Adrenal gland (tissue), 12 donors: ENCODE results near the gene FCRLA. TPM values are rescaled to one million over a fixed set of nuclear protein-coding genes. Genes with fewer than 3 reads are reported as not detected.
"Not testable (repeated sequence)": the region's sequence is repeated elsewhere in the genome, so short reads cannot be mapped to it uniquely, and the experiment has no call there.

ENCODE experiments used
- DNase-seq, 7 donors: peaks; one replicate each; pipeline ENCODE4 v3.0.0-alpha.2; 2019 to 2020
- H3K27ac ChIP-seq, 5 donors: fragments of 200-600 bp; sonication (generic) in 4 of 5; 1 replicate in 3 of 5; 2 replicates in 2 of 5; pipeline versions ENCODE4 v1.5.1 to v1.8.0; 2016 to 2020; ENCODE audit warnings: mild to moderate bottlenecking in 1 of 5
- H3K27me3 ChIP-seq: fragments of 200-600 bp; 2 replicates; pipeline ENCODE4 v1.8.0; 2021
- H3K36me3 ChIP-seq, 2 donors: fragments of 200-600 bp; replicated peaks in 1 of 2; 1 replicate in 1 of 2; 2 replicates in 1 of 2; pipeline versions ENCODE4 v1.5.1 to v1.8.0; 2018 to 2022
- H3K4me1 ChIP-seq, 2 donors: fragments of 200-600 bp; replicated peaks in 1 of 2; 1 replicate in 1 of 2; 2 replicates in 1 of 2; pipeline versions ENCODE4 v1.5.1 to v1.8.0; 2018 to 2021
- H3K4me3 ChIP-seq, 4 donors: fragments of 200-600 bp; sonication (generic) in 3 of 4; one replicate each; pipeline ENCODE4 v1.5.1; 2016 to 2018
- H3K9me3 ChIP-seq, 3 donors: fragments of 200-600 bp; sonication (generic) in 1 of 3; replicated peaks in 1 of 3; 1 replicate in 2 of 3; 2 replicates in 1 of 3; pipeline versions ENCODE4 v1.5.1 to v1.8.0; 2016 to 2021
- CTCF ChIP-seq, 6 experiments: fragments of 450-650 bp in 4 of 6; fragments of 200-600 bp in 2 of 6; sonication (generic) in 1 of 6; IDR thresholded peaks; 1 replicate in 5 of 6; 2 replicates in 1 of 6; pipeline versions ENCODE4 v1.5.1 to v1.8.0; 2016 to 2021; ENCODE audit warnings: antibody characterized with exemption in 6 of 6, mild to moderate bottlenecking in 2 of 6, moderate library complexity in 1 of 6
- POLR2A ChIP-seq, 2 donors: fragments of 450-650 bp; IDR thresholded peaks; one replicate each; pipeline ENCODE4 v1.6.1; 2017; ENCODE audit warnings: antibody characterized with exemption in 2 of 2, mild to moderate bottlenecking in 2 of 2, moderate library complexity in 1 of 2
- WGBS, 4 donors: extraction: QIAGEN DNeasy Blood & Tissue Kit in 2 of 4; methylation state at CpG; one replicate each; pipeline versions ENCODE4 v1.1.5 to v1.1.7; 2013 to 2017; 5-methylcytosine and 5-hydroxymethylcytosine counted together
- intact Hi-C, 2 donors: fragments of 100-400 bp; cut with DNase I; formaldehyde crosslinking; loops; one replicate each; pipeline versions ENCODE4 v1.14.1 to v1.15.0; 2022 to 2023
- polyA plus RNA-seq, 3 donors: library from polyadenylated mRNA; stranded (reverse); fragments of 200-250 nt in 2 of 3; fragments of 350-450 nt in 1 of 3; fragmentation: Illumina TruSeq in 1 of 3; extraction: RNeasy Lipid Tissue Mini Kit (QIAGEN cat#74804) in 1 of 3; gene quantifications; one replicate each; pipeline ENCODE4 v1.2.3, GENCODE V29; 2013 to 2014
- total RNA-seq, 9 donors: library from RNA; depleted of rRNA in 4 of 9; stranded (reverse); fragments of >200 nt in 4 of 9; fragments of 120-200 nt in 1 of 9; fragmentation: NEBNext Ultra II Directional in 1 of 9; extraction: Animal tissue kit (Norgen Biotek cat#: 25700) in 1 of 9; gene quantifications; one replicate each; pipeline versions ENCODE4 v1.1.0 to v1.2.4, GENCODE V29; 2013 to 2023
- donor health status: healthy with polysubstance abuse.
- donor health status: Bipolar disorder and iron deficiency.
- donor health status: DM: yes; HTN: yes; CAD: no.
- donor health status: DM: no; HTN: no; CAD: no.
- donor health status: DM: no; HTN: no; CAD: no.
- donor health status: DM: yes; HTN: yes; CAD: no.

FCRLA gene
- total and polyA plus RNA-seq, 12 donors, result 0.03 to 28.0 (median 0.22) TPM; not detected in 6

- DNase-seq, intact Hi-C loops, H3K4me3 ChIP-seq, H3K4me1 ChIP-seq, H3K9me3 ChIP-seq, H3K36me3 ChIP-seq, H3K27me3 ChIP-seq, H3K27ac ChIP-seq: not testable (repeated sequence)
- WGBS, 4 donors, result 78 to 94% (median 90%) methylated on average over 2 to 3 of the region's 3 CpGs
Measured at GRCh38 chr1:161674447-161674846, 32.6 kb upstream of the FCRLA start.

- intact Hi-C loops, H3K4me3 ChIP-seq, H3K9me3 ChIP-seq, H3K27ac ChIP-seq, H3K27me3 ChIP-seq, H3K36me3 ChIP-seq, DNase-seq, H3K4me1 ChIP-seq: not testable (repeated sequence)
- 71 to 89% (median 83%) methylated on average over 1 to 3 of the region's 3 CpGs for WGBS, 4 donors
Measured at GRCh38 chr1:161674908-161675307, 32.1 kb upstream of the FCRLA start.

GRCh38 chr1:161676441-161676840 is 30.6 kb upstream of the FCRLA start:
- Histone ChIP-seq H3K9me3 (no peaks in the 10 kb centered on the region), H3K27me3 (no peaks in the 10 kb centered on the region), H3K4me3 (no peak overlapping the region), H3K36me3 (no peaks in the 10 kb centered on the region), H3K4me1 (no peaks in the 10 kb centered on the region), H3K27ac (no peak overlapping the region)
- WGBS, 4 donors, result 92 to 96% (median 93%) methylated on average over 2 of the region's 2 CpGs
- intact Hi-C loops, result no loop called here
- TF ChIP-seq POLR2A (IDR thresholded peaks at IDR 0.05), result no peak
- no peak for TF ChIP-seq CTCF (IDR thresholded peaks at IDR 0.05)
- no peak for DNase-seq

GRCh38 chr1:161676958-161677689 is 29.9 kb upstream of the FCRLA start:
- Histone ChIP-seq H3K4me3 (no peak overlapping the region), H3K27ac (no peak overlapping the region), H3K36me3 (no peaks in the 10 kb centered on the region), H3K9me3 (no peaks in the 10 kb centered on the region), H3K4me1 (no peaks in the 10 kb centered on the region), H3K27me3 (no peaks in the 10 kb centered on the region)
- no peak for DNase-seq
- intact Hi-C loops, result no loop called here
- no peak for TF ChIP-seq POLR2A (IDR thresholded peaks at IDR 0.05)
- no peak for TF ChIP-seq CTCF (IDR thresholded peaks at IDR 0.05)
- 72 to 93% (median 82%) methylated on average over 4 to 5 of the region's 5 CpGs for WGBS, 4 donors

- TF ChIP-seq CTCF (IDR thresholded peaks at IDR 0.05) (no peak), POLR2A (IDR thresholded peaks at IDR 0.05) (no peak)
- DNase-seq, result no peak
- Histone ChIP-seq H3K4me3 (no peak overlapping the region), H3K27me3 (no peaks in the 10 kb centered on the region), H3K27ac (no peak overlapping the region), H3K9me3 (no peaks in the 10 kb centered on the region), H3K4me1 (no peaks in the 10 kb centered on the region), H3K36me3 (no peaks in the 10 kb centered on the region)
- intact Hi-C loops, result no loop called here
- WGBS, 4 donors, result 69 to 82% (median 72%) methylated on average over 3 of the region's 3 CpGs
Measured at GRCh38 chr1:161678500-161678899, 28.5 kb upstream of the FCRLA start.
